GM12878 (cell line): ENCODE results near the gene MYO9B. TPM values are rescaled to one million over a fixed set of nuclear protein-coding genes. Genes with fewer than 3 reads are reported as not detected.

Experiments used
- ATF7 ChIP-seq: fragments of 450-650 bp; IDR thresholded peaks from 2 replicates; pipeline ENCODE4 v1.6.1; 2016; ENCODE audit warnings: low read depth, mild to moderate bottlenecking
- BMI1 ChIP-seq: fragments of 450-650 bp; IDR thresholded peaks from 2 replicates; pipeline ENCODE4 v1.6.1; 2016; ENCODE audit warnings: mild to moderate bottlenecking, moderate library complexity, borderline replicate concordance
- HDAC2 ChIP-seq: fragments of 200-600 bp; sonication (generic); IDR thresholded peaks from 2 replicates; pipeline ENCODE4 v1.6.1; 2017
- HDAC6 ChIP-seq: fragments of 200-600 bp; sonication (generic); IDR thresholded peaks from one replicate; pipeline ENCODE4 v1.8.0; 2017; ENCODE audit warnings: antibody characterized with exemption; ENCODE audit not compliant: unreplicated experiment
- IKZF2 ChIP-seq, 2 experiments: fragments of 450-650 bp; IDR thresholded peaks; 2 replicates each; pipeline ENCODE4 v1.6.1; 2017; ENCODE audit warnings: mild to moderate bottlenecking in 2 of 2, moderate library complexity in 2 of 2
- MEF2A ChIP-seq: IDR thresholded peaks from 2 replicates; pipeline ENCODE4 v1.6.1; 2011; ENCODE audit warnings: low read depth, mild to moderate bottlenecking, low read length, moderate library complexity; ENCODE audit not compliant: insufficient read depth
- MTA2 ChIP-seq: fragments of 450-650 bp; IDR thresholded peaks from 2 replicates; pipeline ENCODE4 v1.6.1; 2016; ENCODE audit warnings: low read depth, mild to moderate bottlenecking, moderate library complexity
- MYC ChIP-seq: IDR thresholded peaks from 2 replicates; pipeline ENCODE4 v1.6.1; 2011; ENCODE audit warnings: mild to moderate bottlenecking, low read length, moderate library complexity, inconsistent platforms; ENCODE audit not compliant: insufficient read depth, insufficient replicate concordance, insufficient read length, severe bottlenecking
- NBN ChIP-seq: fragments of 450-650 bp; IDR thresholded peaks from 2 replicates; pipeline ENCODE4 v1.6.1; 2016
- NR2F1 ChIP-seq: fragments of 450-650 bp; conservative IDR thresholded peaks from 2 replicates; pipeline ENCODE4 v1.6.1; 2017; ENCODE audit warnings: mild to moderate bottlenecking
- NRF1 ChIP-seq: conservative IDR thresholded peaks from 2 replicates; pipeline ENCODE4 v1.6.1; 2011; ENCODE audit warnings: mild to moderate bottlenecking, low read depth, low read length, improper control_type of control experiment
- PAX8 ChIP-seq: fragments of 450-650 bp; IDR thresholded peaks from 2 replicates; pipeline ENCODE4 v1.6.1; 2017; ENCODE audit warnings: mild to moderate bottlenecking, moderate library complexity
- POLR2A ChIP-seq: IDR thresholded peaks from 2 replicates; pipeline ENCODE4 v1.6.1; 2011; ENCODE audit warnings: low read depth, mild to moderate bottlenecking, low read length
- RAD21 ChIP-seq: IDR thresholded peaks from 2 replicates; pipeline ENCODE4 v1.6.1; 2011; ENCODE audit warnings: mild to moderate bottlenecking, low read depth, low read length, moderate library complexity; ENCODE audit not compliant: insufficient read depth
- RAD51 ChIP-seq: fragments of 450-650 bp; IDR thresholded peaks from 2 replicates; pipeline ENCODE4 v1.6.1; 2016; ENCODE audit warnings: moderate library complexity, mild to moderate bottlenecking, inconsistent platforms
- RCOR1 ChIP-seq: conservative IDR thresholded peaks from 2 replicates; pipeline ENCODE4 v1.6.1; 2012; ENCODE audit warnings: low read depth, low read length, improper control_type of control experiment
- RUNX3 ChIP-seq: IDR thresholded peaks from 2 replicates; pipeline ENCODE4 v1.6.1; 2012; ENCODE audit warnings: low read length, inconsistent platforms
- SIN3A ChIP-seq: IDR thresholded peaks from 2 replicates; pipeline ENCODE4 v1.6.1; 2012; ENCODE audit warnings: low read depth, low read length, improper control_type of control experiment
- SMAD1 ChIP-seq: fragments of 450-650 bp; IDR thresholded peaks from 2 replicates; pipeline ENCODE4 v1.6.1; 2018; ENCODE audit warnings: mild to moderate bottlenecking, low read depth; ENCODE audit not compliant: partially characterized antibody
- TAF1 ChIP-seq: IDR thresholded peaks from 2 replicates; pipeline ENCODE4 v1.6.1; 2011; ENCODE audit warnings: mild to moderate bottlenecking, low read depth, low read length, borderline replicate concordance
- TCF7 ChIP-seq: IDR thresholded peaks from 2 replicates; pipeline ENCODE4 v1.6.1; 2014; ENCODE audit warnings: antibody characterized with exemption, borderline replicate concordance
- ZBED1 ChIP-seq: IDR thresholded peaks from 2 replicates; pipeline ENCODE4 v1.6.1; 2016; ENCODE audit warnings: borderline replicate concordance
- ZNF24 ChIP-seq: fragments of 450-650 bp; IDR thresholded peaks from 2 replicates; pipeline ENCODE4 v1.6.1; 2017; ENCODE audit warnings: antibody characterized with exemption, mild to moderate bottlenecking
- ZSCAN29 ChIP-seq: fragments of 450-650 bp; IDR thresholded peaks from 2 replicates; pipeline ENCODE4 v1.6.1; 2017; ENCODE audit warnings: mild to moderate bottlenecking, moderate library complexity
- polyA plus RNA-seq, 11 experiments: library from polyadenylated mRNA; depleted of rRNA in 4 of 11; unstranded in 6 of 11; stranded (reverse) in 5 of 11; fragments of >200 nt; fragmentation: Nextera tagmentation in 4 of 11; fragmentation: Illumina TruSeq in 1 of 11; extraction: Ambion mirVana in 4 of 11; extraction: Trizol in 1 of 11; gene quantifications; 1 replicate in 1 of 11; 2 replicates in 10 of 11; pipeline versions ENCODE4 v1.2.1 to v1.2.3, GENCODE V29; 2011 to 2016; ENCODE audit warnings: inconsistent platforms in 2 of 11, missing spikeins in 2 of 11, low read depth in 1 of 11
- total RNA-seq, 4 experiments: library from RNA; depleted of rRNA in 3 of 4; stranded (reverse); fragments of >200 nt in 3 of 4; fragmentation: Illumina TruSeq in 1 of 4; extraction: Trizol in 1 of 4; gene quantifications; 2 replicates each; pipeline versions ENCODE4 v1.2.1 to v1.2.3, GENCODE V29; 2013 to 2021
- TF ChIP-seq, protein P1 (sequence below): fragments of 450-650 bp; formaldehyde crosslinking; IDR thresholded peaks from 2 replicates; pipeline ENCODE4 v1.5.0; 2022; ENCODE audit warnings: mild to moderate bottlenecking, missing genetic modification characterization
- TF ChIP-seq, protein P2 (sequence below): fragments of 150-350 bp; IDR thresholded peaks from 2 replicates; pipeline ENCODE4 v1.6.1; 2016; ENCODE audit warnings: low read depth, low read length

MYO9B gene
- total and polyA plus RNA-seq, 10 of the 15 experiments (the other 5 are each of a cell fraction or from before 2014, with no cell fraction given): 5.4 to 165 (median 45.8) TPM

DNA sequence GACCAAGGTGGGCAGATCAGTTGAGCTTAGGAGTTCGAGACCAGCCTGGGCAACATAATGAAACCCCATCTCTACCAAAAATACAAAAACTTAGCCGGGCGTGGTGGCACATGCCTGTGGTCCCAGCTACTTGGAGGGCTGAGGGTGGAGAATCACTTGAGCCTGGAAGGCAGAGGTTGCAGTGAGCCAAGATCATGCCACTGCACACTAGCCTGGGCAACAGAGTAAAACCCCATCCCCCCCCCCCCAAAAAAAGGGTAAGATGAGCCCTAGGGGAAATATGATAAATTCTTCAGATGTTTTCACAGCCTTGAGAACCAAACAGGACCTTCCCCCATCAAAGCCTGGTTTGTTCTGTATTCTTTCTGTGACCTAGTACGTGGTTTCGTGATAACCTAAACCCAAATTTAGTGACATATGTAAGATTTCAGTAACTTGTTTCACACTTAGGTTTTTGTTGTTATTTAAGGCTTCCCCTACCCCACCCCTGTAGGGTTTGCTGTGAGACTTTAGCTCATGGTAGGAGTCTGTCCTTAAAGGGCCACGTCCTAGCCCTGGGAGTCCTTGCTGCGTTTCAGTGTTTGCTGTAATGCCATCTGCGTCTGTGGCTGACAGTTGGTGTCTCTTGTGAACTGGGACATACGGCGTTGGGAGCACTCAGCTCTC lies 49.6 kb downstream of the MYO9B start (continued):
- TF ChIP-seq HDAC2 (no peak), PAX8 (no peak), ATF7 (peak; percentile 94), TCF7 (no peak), MYC (no peak), RAD21 (0 out of 2 replicates have a peak, but pooled peaks have one; percentile 6), MEF2A (peak; percentile 97), BMI1 (no peak), HDAC6 (no peak), ZNF24 (0 out of 2 replicates have a peak, but pooled peaks have one; percentile 14), NR2F1 (peak; percentile 66; the same call in 1 of the 2 replicates), TAF1 (no peak), SMAD1 (no peak), POLR2A (no peak), ZSCAN29 (no peak), MTA2 (peak; percentile 59), RAD51 (no peak), ZBED1 (peak; percentile 92), RCOR1 (no peak), SIN3A (no peak; the same call in 1 of the 2 replicates), NRF1 (no peak), IKZF2 (IDR thresholded peaks at IDR 0.05) (no peak), RUNX3 (peak; percentile 87), NBN (peak; percentile 55; the same call in 1 of the 2 replicates)
- TF ChIP-seq, protein P1, sequence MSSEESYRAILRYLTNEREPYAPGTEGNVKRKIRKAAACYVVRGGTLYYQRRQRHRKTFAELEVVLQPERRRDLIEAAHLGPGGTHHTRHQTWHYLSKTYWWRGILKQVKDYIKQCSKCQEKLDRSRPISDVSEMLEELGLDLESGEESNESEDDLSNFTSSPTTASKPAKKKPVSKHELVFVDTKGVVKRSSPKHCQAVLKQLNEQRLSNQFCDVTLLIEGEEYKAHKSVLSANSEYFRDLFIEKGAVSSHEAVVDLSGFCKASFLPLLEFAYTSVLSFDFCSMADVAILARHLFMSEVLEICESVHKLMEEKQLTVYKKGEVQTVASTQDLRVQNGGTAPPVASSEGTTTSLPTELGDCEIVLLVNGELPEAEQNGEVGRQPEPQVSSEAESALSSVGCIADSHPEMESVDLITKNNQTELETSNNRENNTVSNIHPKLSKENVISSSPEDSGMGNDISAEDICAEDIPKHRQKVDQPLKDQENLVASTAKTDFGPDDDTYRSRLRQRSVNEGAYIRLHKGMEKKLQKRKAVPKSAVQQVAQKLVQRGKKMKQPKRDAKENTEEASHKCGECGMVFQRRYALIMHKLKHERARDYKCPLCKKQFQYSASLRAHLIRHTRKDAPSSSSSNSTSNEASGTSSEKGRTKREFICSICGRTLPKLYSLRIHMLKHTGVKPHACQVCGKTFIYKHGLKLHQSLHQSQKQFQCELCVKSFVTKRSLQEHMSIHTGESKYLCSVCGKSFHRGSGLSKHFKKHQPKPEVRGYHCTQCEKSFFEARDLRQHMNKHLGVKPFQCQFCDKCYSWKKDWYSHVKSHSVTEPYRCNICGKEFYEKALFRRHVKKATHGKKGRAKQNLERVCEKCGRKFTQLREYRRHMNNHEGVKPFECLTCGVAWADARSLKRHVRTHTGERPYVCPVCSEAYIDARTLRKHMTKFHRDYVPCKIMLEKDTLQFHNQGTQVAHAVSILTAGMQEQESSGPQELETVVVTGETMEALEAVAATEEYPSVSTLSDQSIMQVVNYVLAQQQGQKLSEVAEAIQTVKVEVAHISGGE (CRISPR knock-in tag): no peak
- TF ChIP-seq, protein P2, sequence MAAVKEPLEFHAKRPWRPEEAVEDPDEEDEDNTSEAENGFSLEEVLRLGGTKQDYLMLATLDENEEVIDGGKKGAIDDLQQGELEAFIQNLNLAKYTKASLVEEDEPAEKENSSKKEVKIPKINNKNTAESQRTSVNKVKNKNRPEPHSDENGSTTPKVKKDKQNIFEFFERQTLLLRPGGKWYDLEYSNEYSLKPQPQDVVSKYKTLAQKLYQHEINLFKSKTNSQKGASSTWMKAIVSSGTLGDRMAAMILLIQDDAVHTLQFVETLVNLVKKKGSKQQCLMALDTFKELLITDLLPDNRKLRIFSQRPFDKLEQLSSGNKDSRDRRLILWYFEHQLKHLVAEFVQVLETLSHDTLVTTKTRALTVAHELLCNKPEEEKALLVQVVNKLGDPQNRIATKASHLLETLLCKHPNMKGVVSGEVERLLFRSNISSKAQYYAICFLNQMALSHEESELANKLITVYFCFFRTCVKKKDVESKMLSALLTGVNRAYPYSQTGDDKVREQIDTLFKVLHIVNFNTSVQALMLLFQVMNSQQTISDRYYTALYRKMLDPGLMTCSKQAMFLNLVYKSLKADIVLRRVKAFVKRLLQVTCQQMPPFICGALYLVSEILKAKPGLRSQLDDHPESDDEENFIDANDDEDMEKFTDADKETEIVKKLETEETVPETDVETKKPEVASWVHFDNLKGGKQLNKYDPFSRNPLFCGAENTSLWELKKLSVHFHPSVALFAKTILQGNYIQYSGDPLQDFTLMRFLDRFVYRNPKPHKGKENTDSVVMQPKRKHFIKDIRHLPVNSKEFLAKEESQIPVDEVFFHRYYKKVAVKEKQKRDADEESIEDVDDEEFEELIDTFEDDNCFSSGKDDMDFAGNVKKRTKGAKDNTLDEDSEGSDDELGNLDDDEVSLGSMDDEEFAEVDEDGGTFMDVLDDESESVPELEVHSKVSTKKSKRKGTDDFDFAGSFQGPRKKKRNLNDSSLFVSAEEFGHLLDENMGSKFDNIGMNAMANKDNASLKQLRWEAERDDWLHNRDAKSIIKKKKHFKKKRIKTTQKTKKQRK: no peak
